SU-DHL-6 (cell line): Measurements from ENCODE around the gene TRPM8.

Source experiments
- EZH2phosphoT487 ChIP-seq: fragments of 200-600 bp; sonication (generic), shearing (Covaris generic); conservative IDR thresholded peaks from 2 replicates; pipeline ENCODE4 v1.6.1; 2018; ENCODE audit warnings: mild to moderate bottlenecking, antibody characterized with exemption, low read length, moderate library complexity, mixed read lengths
- TF ChIP-seq, protein P1 (sequence below): fragments of 200-600 bp; sonication (generic); IDR thresholded peaks from one replicate; pipeline ENCODE4 v1.5.1; 2017; ENCODE audit warnings: antibody characterized with exemption, mild to moderate bottlenecking, low read length, moderate library complexity; ENCODE audit not compliant: insufficient read depth, poor library complexity, severe bottlenecking

DNA sequence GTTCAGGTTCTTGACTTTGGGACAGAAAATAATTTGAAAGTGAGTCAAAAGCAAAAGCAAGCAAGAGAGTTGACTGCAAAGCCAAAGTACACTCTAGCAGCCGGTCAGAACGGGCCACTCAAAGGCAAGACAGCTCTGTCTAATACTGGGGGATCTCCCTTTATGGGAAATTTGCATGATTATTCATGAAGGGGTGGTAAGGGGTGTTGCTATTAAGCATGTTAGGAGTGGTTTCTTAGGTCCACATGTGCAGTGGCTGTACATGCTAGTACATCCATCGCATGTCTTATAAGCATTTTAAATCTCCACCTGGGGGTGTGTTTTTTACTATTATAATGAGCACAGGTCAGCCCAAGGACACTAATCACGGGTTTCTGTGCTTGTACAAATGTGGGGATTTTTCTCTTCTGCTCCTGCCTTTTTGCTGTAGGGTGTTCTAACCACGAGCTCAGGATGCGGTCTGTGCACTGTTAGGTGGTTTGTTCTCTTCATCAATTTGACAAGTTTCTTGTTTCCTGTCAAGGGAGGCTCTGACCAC is 73.2 kb downstream of the TRPM8 start:
- TF ChIP-seq, protein P1, sequence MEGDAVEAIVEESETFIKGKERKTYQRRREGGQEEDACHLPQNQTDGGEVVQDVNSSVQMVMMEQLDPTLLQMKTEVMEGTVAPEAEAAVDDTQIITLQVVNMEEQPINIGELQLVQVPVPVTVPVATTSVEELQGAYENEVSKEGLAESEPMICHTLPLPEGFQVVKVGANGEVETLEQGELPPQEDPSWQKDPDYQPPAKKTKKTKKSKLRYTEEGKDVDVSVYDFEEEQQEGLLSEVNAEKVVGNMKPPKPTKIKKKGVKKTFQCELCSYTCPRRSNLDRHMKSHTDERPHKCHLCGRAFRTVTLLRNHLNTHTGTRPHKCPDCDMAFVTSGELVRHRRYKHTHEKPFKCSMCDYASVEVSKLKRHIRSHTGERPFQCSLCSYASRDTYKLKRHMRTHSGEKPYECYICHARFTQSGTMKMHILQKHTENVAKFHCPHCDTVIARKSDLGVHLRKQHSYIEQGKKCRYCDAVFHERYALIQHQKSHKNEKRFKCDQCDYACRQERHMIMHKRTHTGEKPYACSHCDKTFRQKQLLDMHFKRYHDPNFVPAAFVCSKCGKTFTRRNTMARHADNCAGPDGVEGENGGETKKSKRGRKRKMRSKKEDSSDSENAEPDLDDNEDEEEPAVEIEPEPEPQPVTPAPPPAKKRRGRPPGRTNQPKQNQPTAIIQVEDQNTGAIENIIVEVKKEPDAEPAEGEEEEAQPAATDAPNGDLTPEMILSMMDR: no peak
- TF ChIP-seq EZH2phosphoT487: no peak
